SK-N-SH (cell line): ENCODE results near the gene MCF2L. TPM values are rescaled to one million over a fixed set of nuclear protein-coding genes. Genes with fewer than 3 reads are reported as not detected.

ENCODE experiments used
- CTCF ChIA-PET: fragments of 300-600, 350-600 bp; formaldehyde crosslinking; extraction: SDS; loops from one replicate; lab custom pipeline; 2021; lab: Yijun Ruan, JAX
- POLR2A ChIA-PET: fragments of 350-600 bp; sonication (Branson Sonifier 250); formaldehyde crosslinking; extraction: SDS; loops from one replicate; lab custom pipeline; 2020; ENCODE audit warnings: antibody characterized with exemption, inconsistent platforms; lab: Yijun Ruan, JAX
- DNase-seq: peaks from one replicate; pipeline ENCODE4 v3.0.0; 2012
- H2AFZ ChIP-seq: fragments of 200-600 bp; sonication (generic); 2 replicates; pipeline ENCODE4 v1.8.1; 2016; ENCODE audit warnings: antibody characterized with exemption, mild to moderate bottlenecking, low read depth
- H3F3A ChIP-seq: fragments of 200-600 bp; sonication (generic); replicated peaks from 2 replicates; pipeline ENCODE3; 2016; ENCODE audit warnings: antibody characterized with exemption, mild to moderate bottlenecking; ENCODE audit not compliant: insufficient read depth
- H3K27ac ChIP-seq, 2 experiments: fragments of 200-500 bp in 1 of 2; fragments of 200-600 bp in 1 of 2; sonication (Bioruptor generic) in 1 of 2; sonication (generic), shearing (Covaris generic) in 1 of 2; 2 replicates each; pipeline versions ENCODE4 v1.5.1 to v1.6.1; 2014 to 2016; ENCODE audit warnings: low read depth in 2 of 2, inconsistent platforms in 1 of 2, low read length in 1 of 2, mild to moderate bottlenecking in 1 of 2, mixed read lengths in 1 of 2
- H3K27me3 ChIP-seq: fragments of 200-600 bp; sonication (generic), shearing (Covaris generic); 2 replicates; pipeline ENCODE4 v1.6.1; 2016; ENCODE audit warnings: mixed run types; ENCODE audit not compliant: insufficient read depth
- H3K36me3 ChIP-seq, 2 experiments: fragments of 200-500 bp in 1 of 2; fragments of 200-600 bp in 1 of 2; sonication (Bioruptor generic) in 1 of 2; sonication (generic) in 1 of 2; replicated peaks in 1 of 2; 2 replicates each; pipeline versions ENCODE3 to v1.5.1; 2014 to 2016; ENCODE audit warnings: low read length in 1 of 2, mild to moderate bottlenecking in 1 of 2; ENCODE audit not compliant: insufficient read depth in 2 of 2, control insufficient read depth in 1 of 2
- H3K4me1 ChIP-seq, 2 experiments: fragments of 200-500 bp in 1 of 2; fragments of 200-600 bp in 1 of 2; sonication (Bioruptor generic) in 1 of 2; sonication (generic), shearing (Covaris generic) in 1 of 2; 2 replicates each; pipeline versions ENCODE4 v1.5.1 to v1.6.1; 2014 to 2016; ENCODE audit warnings: low read depth in 1 of 2, low read length in 1 of 2, mixed run types in 1 of 2; ENCODE audit not compliant: insufficient read depth in 2 of 2, control insufficient read depth in 1 of 2
- H3K4me2 ChIP-seq: fragments of 200-600 bp; sonication (generic), shearing (Covaris generic); 2 replicates; pipeline ENCODE4 v1.6.1; 2017; ENCODE audit warnings: mixed run types
- H3K4me3 ChIP-seq, 2 experiments: fragments of 200-500 bp in 1 of 2; fragments of 200-600 bp in 1 of 2; sonication (Bioruptor generic) in 1 of 2; sonication (generic), shearing (Covaris generic) in 1 of 2; 2 replicates each; pipeline versions ENCODE4 v1.5.1 to v1.8.1; 2014 to 2016; ENCODE audit warnings: low read depth in 2 of 2, inconsistent platforms in 1 of 2, low read length in 1 of 2, mild to moderate bottlenecking in 1 of 2, mixed read lengths in 1 of 2, moderate library complexity in 1 of 2
- H3K79me2 ChIP-seq: fragments of 200-600 bp; sonication (generic); 2 replicates; pipeline ENCODE4 v1.8.1; 2017; ENCODE audit warnings: mild to moderate bottlenecking; ENCODE audit not compliant: insufficient read depth
- H3K9ac ChIP-seq: fragments of 200-600 bp; sonication (generic); 2 replicates; pipeline ENCODE4 v1.6.1; 2017; ENCODE audit warnings: mixed run types
- H3K9me2 ChIP-seq: fragments of 200-600 bp; sonication (generic); 2 replicates; pipeline ENCODE4 v1.6.1; 2017; ENCODE audit warnings: mixed run types
- H3K9me3 ChIP-seq: fragments of 200-600 bp; sonication (generic); 2 replicates; pipeline ENCODE4 v1.6.1; 2017; ENCODE audit warnings: mixed run types, mild to moderate bottlenecking, moderate library complexity
- H4K20me1 ChIP-seq: fragments of 200-600 bp; sonication (generic); 2 replicates; pipeline ENCODE4 v1.6.1; 2017; ENCODE audit warnings: mild to moderate bottlenecking, mixed run types; ENCODE audit not compliant: insufficient read depth
- EP300 ChIP-seq, 2 experiments: IDR thresholded peaks; 2 replicates each; pipeline versions ENCODE4 v1.4.0 to v1.6.1; 2012; ENCODE audit warnings: borderline replicate concordance in 1 of 2, low read depth in 1 of 2, low read length in 1 of 2
- EZH2phosphoT487 ChIP-seq: fragments of 200-600 bp; sonication (generic); IDR thresholded peaks from 2 replicates; pipeline ENCODE4 v1.6.1; 2017; ENCODE audit warnings: low read depth, mixed run types, mild to moderate bottlenecking, antibody characterized with exemption, moderate library complexity, borderline replicate concordance
- GATA2 ChIP-seq: sonication (generic); formaldehyde crosslinking; IDR thresholded peaks from 2 replicates; pipeline ENCODE4 v1.5.0; 2020; ENCODE audit warnings: mild to moderate bottlenecking, missing genetic modification reagents
- RCOR1 ChIP-seq: fragments of 150-350 bp; IDR thresholded peaks from 2 replicates; pipeline ENCODE4 v1.6.1; 2017; ENCODE audit warnings: antibody characterized with exemption, low read length
- TCF12 ChIP-seq: IDR thresholded peaks from 2 replicates; pipeline ENCODE4 v1.4.0; 2012
- WGBS: methylation state at CpG from one replicate; pipeline ENCODE4 v1.1.6; 2017; ENCODE audit warnings: low lambda C conversion rate; 5-methylcytosine and 5-hydroxymethylcytosine counted together
- polyA plus RNA-seq, 3 experiments: library from polyadenylated mRNA; depleted of rRNA; stranded (reverse); fragments of >200 nt; gene quantifications; 2 replicates each; pipeline ENCODE4 v1.2.3, GENCODE V29; 2012
- TF ChIP-seq, protein P1 (sequence below): fragments of 150-350 bp; IDR thresholded peaks from 2 replicates; pipeline ENCODE4 v1.6.1; 2017; ENCODE audit warnings: antibody characterized with exemption, low read length, low read depth, borderline replicate concordance

The MCF2L gene
- polyA plus RNA-seq, 1 of the 3 experiments (the other 2 are of a cell fraction): 0.56 TPM

DNA sequence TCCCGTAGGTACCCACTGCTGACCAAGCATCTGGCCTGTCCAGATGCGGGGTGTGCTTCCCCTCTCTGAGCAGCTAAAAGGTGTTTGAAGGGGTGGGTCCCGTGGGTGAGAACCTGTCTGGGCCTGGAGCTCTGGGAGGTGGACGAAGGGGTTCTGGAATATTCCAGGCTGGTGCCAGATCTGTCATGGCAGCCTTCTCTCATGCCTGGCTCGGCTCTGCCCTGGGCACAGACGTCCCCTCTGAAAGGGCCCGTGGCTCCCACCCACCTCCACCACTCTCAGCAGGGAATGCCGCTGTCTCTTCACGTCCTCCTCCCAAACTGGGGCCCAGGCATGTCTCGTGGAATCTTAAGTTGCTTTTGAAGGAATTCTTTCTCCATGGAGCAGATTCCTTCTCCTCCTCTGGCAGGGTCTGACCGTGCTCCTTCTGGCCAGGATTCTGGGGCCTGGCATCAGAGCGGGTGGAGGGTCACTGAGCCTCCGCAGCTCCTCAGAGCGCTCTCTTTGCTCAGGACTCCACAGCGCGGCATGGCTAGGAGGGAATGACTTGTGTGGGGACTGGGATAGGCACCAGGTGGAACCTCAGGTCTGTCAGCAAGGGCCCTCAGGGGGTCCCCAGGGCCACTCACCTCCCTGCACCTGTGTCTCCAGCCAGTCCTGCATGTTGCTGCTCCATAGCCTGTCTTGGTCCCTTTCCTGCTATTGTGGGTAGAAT, 5.9 kb upstream of the MCF2L start:
- ChIA-PET POLR2A (interaction anchor here (0.6 kb wide), 1 partner anchor 18 kb away, joined by 5 read pairs; no protein-coding TSS in a partner anchor), CTCF (interaction anchor here (1.2 to 1.3 kb wide), 2 partner anchors 22 to 23 kb away, joined by 3 to 4 read pairs; no protein-coding TSS in a partner anchor)
- peaks cover 0 to 5% of the 10 kb centered on the region in 2 experiments; a peak in 1 of 4 replicates for H3K4me1 ChIP-seq
- peaks cover 9% of the 10 kb centered on the region; the same call in 1 of the 2 replicates for H3K27me3 ChIP-seq
- no peaks in the 10 kb centered on the region for H4K20me1 ChIP-seq
- H3K9me3 ChIP-seq: no peaks in the 10 kb centered on the region
- no peaks in the 10 kb centered on the region for H3K36me3 ChIP-seq
- no peaks in the 10 kb centered on the region for H3K9me2 ChIP-seq
- TF ChIP-seq, protein P1, sequence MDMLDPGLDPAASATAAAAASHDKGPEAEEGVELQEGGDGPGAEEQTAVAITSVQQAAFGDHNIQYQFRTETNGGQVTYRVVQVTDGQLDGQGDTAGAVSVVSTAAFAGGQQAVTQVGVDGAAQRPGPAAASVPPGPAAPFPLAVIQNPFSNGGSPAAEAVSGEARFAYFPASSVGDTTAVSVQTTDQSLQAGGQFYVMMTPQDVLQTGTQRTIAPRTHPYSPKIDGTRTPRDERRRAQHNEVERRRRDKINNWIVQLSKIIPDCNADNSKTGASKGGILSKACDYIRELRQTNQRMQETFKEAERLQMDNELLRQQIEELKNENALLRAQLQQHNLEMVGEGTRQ: no peak
- H3K79me2 ChIP-seq: no peaks in the 10 kb centered on the region
- no peak overlapping the region for H3K4me3 ChIP-seq
- no peak for DNase-seq
- 56% methylated on average over 5 of the region's 16 CpGs for WGBS
- no peak overlapping the region for H3K9ac ChIP-seq
- no peak overlapping the region for H3K27ac ChIP-seq
- H3F3A ChIP-seq: no peaks in the 10 kb centered on the region
- H3K4me2 ChIP-seq: no peak overlapping the region
- H2AFZ ChIP-seq: no peak overlapping the region

DNA sequence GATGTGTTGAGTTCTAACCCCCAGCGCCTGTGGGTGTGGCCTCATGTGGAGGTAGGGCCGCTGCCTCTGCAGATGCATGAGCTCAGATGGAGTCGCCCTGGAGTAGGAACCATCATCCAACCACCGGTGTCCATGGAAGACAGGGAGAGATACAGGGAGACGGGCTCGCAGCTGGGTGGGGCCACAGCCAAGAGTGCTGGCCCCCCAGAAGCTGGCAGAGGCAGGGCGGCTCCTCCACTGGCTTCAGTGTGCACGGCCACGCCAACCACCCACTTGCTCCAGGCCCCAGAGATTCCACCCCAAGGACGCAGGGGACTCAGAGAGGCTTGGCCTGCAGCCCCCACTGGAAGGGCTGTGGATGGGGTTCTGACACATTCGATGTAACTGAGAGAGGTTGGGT, 5.4 kb upstream of the MCF2L start:
- 75% methylated on average over 5 of the region's 11 CpGs for WGBS
- Histone ChIP-seq H3K4me3 (no peak overlapping the region), H3K27me3 (peaks cover 14% of the 10 kb centered on the region; the same call in 1 of the 2 replicates), H4K20me1 (no peaks in the 10 kb centered on the region), H2AFZ (no peak overlapping the region), H3K4me2 (no peak overlapping the region), H3K27ac (no peak overlapping the region), H3F3A (no peaks in the 10 kb centered on the region), H3K4me1 (peaks cover 0 to 8% of the 10 kb centered on the region in 2 experiments; a peak in 1 of 4 replicates), H3K9ac (no peak overlapping the region), H3K9me2 (no peaks in the 10 kb centered on the region), H3K79me2 (no peaks in the 10 kb centered on the region), H3K9me3 (no peaks in the 10 kb centered on the region), H3K36me3 (no peaks in the 10 kb centered on the region)
- DNase-seq: no peak
- POLR2A ChIA-PET: no interaction called here
- TF ChIP-seq EZH2phosphoT487: no peak
- TF ChIP-seq GATA2 (CRISPR knock-in tag): no peak
- TF ChIP-seq EP300 (IDR thresholded peaks at IDR 0.05; ENCODE audit: borderline replicate concordance in 1 of 2, low read depth in 1 of 2, low read length in 1 of 2): no peak
- TF ChIP-seq TCF12: no peak
- TF ChIP-seq, protein P1: no peak
- no peak for TF ChIP-seq RCOR1
- CTCF ChIA-PET: interaction anchor here (1.2 to 1.3 kb wide), 2 partner anchors 21 to 24 kb away, joined by 3 to 4 read pairs; no protein-coding TSS in a partner anchor
